GM13977 (cell line): ENCODE results near the gene P2RY11.

Source experiments
- DNase-seq: peaks from one replicate; pipeline ENCODE4 v3.0.0; 2012; ENCODE audit warnings: low spot score
- in situ Hi-C: fragments of 300-500 bp; cut with MboI; formaldehyde crosslinking; loops from one replicate; pipeline ENCODE4 v1.12.0; 2022; ENCODE audit warnings: low sequenced_read_pairs, low pct_unique_long_range_greater_than_20kb, mixed read lengths, inconsistent platforms; ENCODE audit not compliant: unreplicated experiment
- TF ChIP-seq, protein P1 (sequence below): IDR thresholded peaks from 2 replicates; pipeline ENCODE4 v1.5.1; 2012; ENCODE audit warnings: mild to moderate bottlenecking, control low read depth; ENCODE audit not compliant: insufficient read depth; ENCODE audit errors: extremely low read depth, missing control alignments

P2RY11 gene

GRCh38 chr19:10132905-10133304 is 21.4 kb downstream of the P2RY11 start:
- DNase-seq: no peak
- TF ChIP-seq, protein P1, sequence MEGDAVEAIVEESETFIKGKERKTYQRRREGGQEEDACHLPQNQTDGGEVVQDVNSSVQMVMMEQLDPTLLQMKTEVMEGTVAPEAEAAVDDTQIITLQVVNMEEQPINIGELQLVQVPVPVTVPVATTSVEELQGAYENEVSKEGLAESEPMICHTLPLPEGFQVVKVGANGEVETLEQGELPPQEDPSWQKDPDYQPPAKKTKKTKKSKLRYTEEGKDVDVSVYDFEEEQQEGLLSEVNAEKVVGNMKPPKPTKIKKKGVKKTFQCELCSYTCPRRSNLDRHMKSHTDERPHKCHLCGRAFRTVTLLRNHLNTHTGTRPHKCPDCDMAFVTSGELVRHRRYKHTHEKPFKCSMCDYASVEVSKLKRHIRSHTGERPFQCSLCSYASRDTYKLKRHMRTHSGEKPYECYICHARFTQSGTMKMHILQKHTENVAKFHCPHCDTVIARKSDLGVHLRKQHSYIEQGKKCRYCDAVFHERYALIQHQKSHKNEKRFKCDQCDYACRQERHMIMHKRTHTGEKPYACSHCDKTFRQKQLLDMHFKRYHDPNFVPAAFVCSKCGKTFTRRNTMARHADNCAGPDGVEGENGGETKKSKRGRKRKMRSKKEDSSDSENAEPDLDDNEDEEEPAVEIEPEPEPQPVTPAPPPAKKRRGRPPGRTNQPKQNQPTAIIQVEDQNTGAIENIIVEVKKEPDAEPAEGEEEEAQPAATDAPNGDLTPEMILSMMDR: no peak
- in situ Hi-C loops: no loop called here

- TF ChIP-seq, protein P1: no peak
- no peak for DNase-seq
- in situ Hi-C loops: no loop called here
Observed at GRCh38 chr19:10133596-10133995, 22.1 kb downstream of the P2RY11 start.

DNA sequence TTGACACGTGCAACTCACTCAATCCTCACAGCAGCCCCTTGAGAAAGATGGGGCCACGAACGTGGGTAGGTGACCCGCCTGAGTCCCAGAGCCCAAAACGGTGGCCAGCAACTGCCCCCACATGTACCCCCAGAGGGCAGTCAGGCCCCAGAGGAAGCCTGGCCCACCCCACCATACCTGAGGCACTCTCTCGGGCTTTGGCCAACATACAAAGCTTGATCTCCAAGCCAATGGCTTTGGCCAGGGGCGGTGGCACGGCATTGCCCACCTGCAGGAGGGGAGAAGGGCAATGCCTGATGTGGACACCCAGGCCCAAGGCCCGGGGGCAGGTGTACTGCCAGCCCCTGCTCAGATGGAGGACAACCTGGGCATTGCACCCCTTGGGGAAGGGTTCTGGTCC is 22.5 kb downstream of the P2RY11 start:
- in situ Hi-C loops: no loop called here
- DNase-seq: no peak
- TF ChIP-seq, protein P1: no peak

DNA sequence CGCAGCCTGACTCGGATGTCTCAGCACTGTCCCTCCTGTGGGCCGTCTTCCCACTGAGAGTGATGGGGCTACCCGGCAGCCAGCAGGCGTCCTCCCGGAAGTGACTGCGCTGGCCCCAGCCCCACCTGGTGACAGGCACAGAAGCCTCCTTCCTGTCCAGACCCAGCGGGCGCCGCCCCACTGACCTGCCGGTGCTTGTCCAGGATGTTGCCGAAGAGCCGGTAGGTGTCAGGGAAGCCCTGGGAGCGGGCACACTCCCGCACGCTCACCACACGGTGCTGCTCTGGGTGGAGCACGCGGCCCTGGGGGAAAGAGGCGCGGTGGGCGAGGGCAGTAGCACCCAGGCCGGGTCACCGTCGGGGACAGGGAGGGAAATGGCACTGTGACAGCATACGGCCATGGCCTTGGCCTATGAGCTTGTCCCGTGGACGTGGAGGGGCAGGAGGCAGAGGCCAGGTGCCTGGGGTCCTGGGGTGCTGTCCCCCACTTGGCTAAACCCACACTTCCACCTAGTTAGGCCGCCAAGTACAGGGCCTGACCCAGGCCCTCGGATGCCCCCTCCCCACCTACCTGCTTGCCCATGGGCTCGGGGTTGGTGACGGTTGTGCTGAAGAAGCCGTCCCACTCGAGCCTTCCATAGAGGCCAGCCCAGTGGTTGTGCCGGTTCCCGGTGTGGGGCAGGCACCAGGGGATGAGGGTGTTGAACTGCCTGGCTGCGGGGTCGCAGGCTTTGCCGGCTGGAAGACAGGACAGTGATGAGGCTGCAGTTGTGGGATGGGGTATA is 24.2 kb downstream of the P2RY11 start:
- in situ Hi-C loops: no loop called here

GRCh38 chr19:10136936-10137335 is 25.4 kb downstream of the P2RY11 start:
- TF ChIP-seq, protein P1: no peak
- in situ Hi-C loops: no loop called here
- no peak for DNase-seq

More for the DNA sequence above, 24.2 kb downstream of the P2RY11 start:
- DNase-seq: no peak
- TF ChIP-seq, protein P1: no peak

- DNase-seq: no peak
- in situ Hi-C loops: no loop called here
- TF ChIP-seq, protein P1: no peak
Observed at GRCh38 chr19:10137751-10138682, 26.5 kb downstream of the P2RY11 start.
